GM12878 (cell line): ENCODE data around the gene POLE2. TPM values are rescaled to one million over a fixed set of nuclear protein-coding genes. Genes with fewer than 3 reads are reported as not detected.

Source experiments
- CHD4 ChIP-seq: fragments of 200-600 bp; sonication (generic); IDR thresholded peaks from 2 replicates; pipeline ENCODE4 v1.6.1; 2016; ENCODE audit warnings: mild to moderate bottlenecking
- CREM ChIP-seq: IDR thresholded peaks from 2 replicates; pipeline ENCODE4 v1.6.1; 2014; ENCODE audit warnings: antibody characterized with exemption, low read depth
- ETV6 ChIP-seq, 2 experiments: fragments of 450-650 bp in 1 of 2; IDR thresholded peaks in 1 of 2; conservative IDR thresholded peaks in 1 of 2; 2 replicates each; pipeline ENCODE4 v1.6.1; 2014; ENCODE audit warnings: antibody characterized with exemption in 1 of 2, borderline replicate concordance in 1 of 2, low read depth in 1 of 2, mild to moderate bottlenecking in 1 of 2, moderate library complexity in 1 of 2
- FOXK2 ChIP-seq: fragments of 450-650 bp; IDR thresholded peaks from 2 replicates; pipeline ENCODE4 v1.6.1; 2017; ENCODE audit warnings: mild to moderate bottlenecking, moderate library complexity
- HDGF ChIP-seq: fragments of 450-650 bp; IDR thresholded peaks from 2 replicates; pipeline ENCODE4 v1.6.1; 2016; ENCODE audit warnings: antibody characterized with exemption
- IRF4 ChIP-seq: IDR thresholded peaks from 2 replicates; pipeline ENCODE4 v1.6.1; 2011; ENCODE audit warnings: low read depth, low read length
- JUNB ChIP-seq: IDR thresholded peaks from 2 replicates; pipeline ENCODE4 v1.6.1; 2016; ENCODE audit warnings: antibody characterized with exemption, mild to moderate bottlenecking
- NR2F1 ChIP-seq: fragments of 450-650 bp; conservative IDR thresholded peaks from 2 replicates; pipeline ENCODE4 v1.6.1; 2017; ENCODE audit warnings: mild to moderate bottlenecking
- NRF1 ChIP-seq: conservative IDR thresholded peaks from 2 replicates; pipeline ENCODE4 v1.6.1; 2011; ENCODE audit warnings: mild to moderate bottlenecking, low read depth, low read length, improper control_type of control experiment
- PAX8 ChIP-seq: fragments of 450-650 bp; IDR thresholded peaks from 2 replicates; pipeline ENCODE4 v1.6.1; 2017; ENCODE audit warnings: mild to moderate bottlenecking, moderate library complexity
- POLR2AphosphoS5 ChIP-seq: IDR thresholded peaks from 2 replicates; pipeline ENCODE4 v1.6.1; 2011; ENCODE audit warnings: mild to moderate bottlenecking, low read length, inconsistent platforms
- RB1 ChIP-seq: fragments of 450-650 bp; formaldehyde crosslinking; IDR thresholded peaks from 2 replicates; pipeline ENCODE4 v1.6.1; 2017; ENCODE audit warnings: mild to moderate bottlenecking, borderline replicate concordance
- RBBP5 ChIP-seq: fragments of 200-600 bp; sonication (generic); conservative IDR thresholded peaks from 2 replicates; pipeline ENCODE4 v1.6.1; 2016
- TARDBP ChIP-seq: IDR thresholded peaks from 2 replicates; pipeline ENCODE4 v1.6.1; 2016; ENCODE audit warnings: borderline replicate concordance
- TCF3 ChIP-seq: IDR thresholded peaks from 2 replicates; pipeline ENCODE4 v1.6.1; 2012; ENCODE audit warnings: low read depth, mild to moderate bottlenecking, low read length, borderline replicate concordance; ENCODE audit not compliant: insufficient read depth
- polyA plus RNA-seq, 11 experiments: library from polyadenylated mRNA; depleted of rRNA in 4 of 11; unstranded in 6 of 11; stranded (reverse) in 5 of 11; fragments of >200 nt; fragmentation: Nextera tagmentation in 4 of 11; fragmentation: Illumina TruSeq in 1 of 11; extraction: Ambion mirVana in 4 of 11; extraction: Trizol in 1 of 11; gene quantifications; 1 replicate in 1 of 11; 2 replicates in 10 of 11; pipeline versions ENCODE4 v1.2.1 to v1.2.3, GENCODE V29; 2011 to 2016; ENCODE audit warnings: inconsistent platforms in 2 of 11, missing spikeins in 2 of 11, low read depth in 1 of 11
- total RNA-seq, 4 experiments: library from RNA; depleted of rRNA in 3 of 4; stranded (reverse); fragments of >200 nt in 3 of 4; fragmentation: Illumina TruSeq in 1 of 4; extraction: Trizol in 1 of 4; gene quantifications; 2 replicates each; pipeline versions ENCODE4 v1.2.1 to v1.2.3, GENCODE V29; 2013 to 2021
- TF ChIP-seq, protein P1 (sequence below): IDR thresholded peaks from 2 replicates; pipeline ENCODE4 v1.6.1; 2012; ENCODE audit warnings: improper control_type of control experiment, low read depth, low read length; ENCODE audit not compliant: insufficient replicate concordance
- TF ChIP-seq, protein P2 (sequence below): fragments of 450-650 bp; IDR thresholded peaks from 2 replicates; pipeline ENCODE4 v1.6.1; 2016; ENCODE audit warnings: mild to moderate bottlenecking, moderate library complexity, borderline replicate concordance
- TF ChIP-seq, protein P3 (sequence below): fragments of 450-650 bp; IDR thresholded peaks from 2 replicates; pipeline ENCODE4 v1.6.1; 2018; ENCODE audit warnings: borderline replicate concordance, mild to moderate bottlenecking; ENCODE audit not compliant: partially characterized antibody

The POLE2 gene
- total and polyA plus RNA-seq, 10 of the 15 experiments (the other 5 are each of a cell fraction or from before 2014, with no cell fraction given), result 22.0 to 45.6 (median 38.8) TPM

DNA sequence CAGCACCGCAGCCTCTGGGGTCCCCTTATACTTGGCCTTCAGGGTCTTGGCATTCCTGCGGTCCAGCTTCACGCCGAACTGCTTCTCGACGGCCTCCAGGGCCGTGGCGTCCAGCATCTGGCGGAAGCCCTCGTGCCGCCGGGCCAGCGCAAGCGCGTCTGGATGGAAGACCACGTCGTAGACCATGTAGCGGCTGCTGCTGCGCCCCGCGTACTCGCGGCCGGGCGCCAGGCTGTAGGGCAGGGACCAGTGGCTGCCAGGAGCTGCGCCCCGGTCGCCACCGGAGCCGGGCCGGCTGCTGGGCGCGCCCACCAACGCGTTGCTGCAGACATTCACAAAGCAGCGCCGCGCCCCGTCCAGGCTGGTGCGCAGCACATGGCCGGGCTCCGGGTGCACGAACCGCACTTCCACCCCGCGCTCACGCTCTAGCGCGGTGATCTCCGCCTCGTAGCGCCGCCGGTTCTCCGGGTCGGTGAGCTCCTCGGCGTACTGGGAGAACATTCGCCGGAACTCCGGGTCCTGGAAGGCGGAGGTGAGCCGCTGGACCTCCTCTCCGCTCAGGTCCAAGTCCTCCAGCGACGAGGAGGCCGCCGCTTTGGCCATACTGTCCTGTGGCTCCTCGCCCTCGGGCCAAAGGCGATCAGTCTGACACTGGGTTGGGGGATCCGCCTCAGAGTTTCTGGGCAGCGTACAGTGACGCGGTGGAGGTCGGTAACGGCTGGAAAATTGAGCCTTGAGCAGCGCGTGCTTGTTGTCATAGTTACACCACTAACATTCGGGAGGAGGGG, 53.3 kb downstream of the POLE2 start, which contains the start of gene DNAAF2 (continued):
- TF ChIP-seq, protein P1, sequence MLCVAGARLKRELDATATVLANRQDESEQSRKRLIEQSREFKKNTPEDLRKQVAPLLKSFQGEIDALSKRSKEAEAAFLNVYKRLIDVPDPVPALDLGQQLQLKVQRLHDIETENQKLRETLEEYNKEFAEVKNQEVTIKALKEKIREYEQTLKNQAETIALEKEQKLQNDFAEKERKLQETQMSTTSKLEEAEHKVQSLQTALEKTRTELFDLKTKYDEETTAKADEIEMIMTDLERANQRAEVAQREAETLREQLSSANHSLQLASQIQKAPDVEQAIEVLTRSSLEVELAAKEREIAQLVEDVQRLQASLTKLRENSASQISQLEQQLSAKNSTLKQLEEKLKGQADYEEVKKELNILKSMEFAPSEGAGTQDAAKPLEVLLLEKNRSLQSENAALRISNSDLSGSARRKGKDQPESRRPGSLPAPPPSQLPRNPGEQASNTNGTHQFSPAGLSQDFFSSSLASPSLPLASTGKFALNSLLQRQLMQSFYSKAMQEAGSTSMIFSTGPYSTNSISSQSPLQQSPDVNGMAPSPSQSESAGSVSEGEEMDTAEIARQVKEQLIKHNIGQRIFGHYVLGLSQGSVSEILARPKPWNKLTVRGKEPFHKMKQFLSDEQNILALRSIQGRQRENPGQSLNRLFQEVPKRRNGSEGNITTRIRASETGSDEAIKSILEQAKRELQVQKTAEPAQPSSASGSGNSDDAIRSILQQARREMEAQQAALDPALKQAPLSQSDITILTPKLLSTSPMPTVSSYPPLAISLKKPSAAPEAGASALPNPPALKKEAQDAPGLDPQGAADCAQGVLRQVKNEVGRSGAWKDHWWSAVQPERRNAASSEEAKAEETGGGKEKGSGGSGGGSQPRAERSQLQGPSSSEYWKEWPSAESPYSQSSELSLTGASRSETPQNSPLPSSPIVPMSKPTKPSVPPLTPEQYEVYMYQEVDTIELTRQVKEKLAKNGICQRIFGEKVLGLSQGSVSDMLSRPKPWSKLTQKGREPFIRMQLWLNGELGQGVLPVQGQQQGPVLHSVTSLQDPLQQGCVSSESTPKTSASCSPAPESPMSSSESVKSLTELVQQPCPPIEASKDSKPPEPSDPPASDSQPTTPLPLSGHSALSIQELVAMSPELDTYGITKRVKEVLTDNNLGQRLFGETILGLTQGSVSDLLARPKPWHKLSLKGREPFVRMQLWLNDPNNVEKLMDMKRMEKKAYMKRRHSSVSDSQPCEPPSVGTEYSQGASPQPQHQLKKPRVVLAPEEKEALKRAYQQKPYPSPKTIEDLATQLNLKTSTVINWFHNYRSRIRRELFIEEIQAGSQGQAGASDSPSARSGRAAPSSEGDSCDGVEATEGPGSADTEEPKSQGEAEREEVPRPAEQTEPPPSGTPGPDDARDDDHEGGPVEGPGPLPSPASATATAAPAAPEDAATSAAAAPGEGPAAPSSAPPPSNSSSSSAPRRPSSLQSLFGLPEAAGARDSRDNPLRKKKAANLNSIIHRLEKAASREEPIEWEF, result no peak
- no peak for TF ChIP-seq ETV6 (conservative IDR thresholded peaks at IDR 0.05 in 1 of 2, IDR thresholded peaks at IDR 0.05 in 1 of 2; ENCODE audit: borderline replicate concordance in 1 of 2, low read depth in 1 of 2)
- no peak for TF ChIP-seq JUNB
- TF ChIP-seq, protein P2, sequence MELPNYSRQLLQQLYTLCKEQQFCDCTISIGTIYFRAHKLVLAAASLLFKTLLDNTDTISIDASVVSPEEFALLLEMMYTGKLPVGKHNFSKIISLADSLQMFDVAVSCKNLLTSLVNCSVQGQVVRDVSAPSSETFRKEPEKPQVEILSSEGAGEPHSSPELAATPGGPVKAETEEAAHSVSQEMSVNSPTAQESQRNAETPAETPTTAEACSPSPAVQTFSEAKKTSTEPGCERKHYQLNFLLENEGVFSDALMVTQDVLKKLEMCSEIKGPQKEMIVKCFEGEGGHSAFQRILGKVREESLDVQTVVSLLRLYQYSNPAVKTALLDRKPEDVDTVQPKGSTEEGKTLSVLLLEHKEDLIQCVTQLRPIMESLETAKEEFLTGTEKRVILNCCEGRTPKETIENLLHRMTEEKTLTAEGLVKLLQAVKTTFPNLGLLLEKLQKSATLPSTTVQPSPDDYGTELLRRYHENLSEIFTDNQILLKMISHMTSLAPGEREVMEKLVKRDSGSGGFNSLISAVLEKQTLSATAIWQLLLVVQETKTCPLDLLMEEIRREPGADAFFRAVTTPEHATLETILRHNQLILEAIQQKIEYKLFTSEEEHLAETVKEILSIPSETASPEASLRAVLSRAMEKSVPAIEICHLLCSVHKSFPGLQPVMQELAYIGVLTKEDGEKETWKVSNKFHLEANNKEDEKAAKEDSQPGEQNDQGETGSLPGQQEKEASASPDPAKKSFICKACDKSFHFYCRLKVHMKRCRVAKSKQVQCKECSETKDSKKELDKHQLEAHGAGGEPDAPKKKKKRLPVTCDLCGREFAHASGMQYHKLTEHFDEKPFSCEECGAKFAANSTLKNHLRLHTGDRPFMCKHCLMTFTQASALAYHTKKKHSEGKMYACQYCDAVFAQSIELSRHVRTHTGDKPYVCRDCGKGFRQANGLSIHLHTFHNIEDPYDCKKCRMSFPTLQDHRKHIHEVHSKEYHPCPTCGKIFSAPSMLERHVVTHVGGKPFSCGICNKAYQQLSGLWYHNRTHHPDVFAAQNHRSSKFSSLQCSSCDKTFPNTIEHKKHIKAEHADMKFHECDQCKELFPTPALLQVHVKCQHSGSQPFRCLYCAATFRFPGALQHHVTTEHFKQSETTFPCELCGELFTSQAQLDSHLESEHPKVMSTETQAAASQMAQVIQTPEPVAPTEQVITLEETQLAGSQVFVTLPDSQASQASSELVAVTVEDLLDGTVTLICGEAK, result 0 out of 2 replicates have a peak, but pooled peaks have one; percentile 40
- TF ChIP-seq POLR2AphosphoS5, result no peak; the same call in none of the 2 replicates
- TF ChIP-seq NRF1, result no peak
- no peak for TF ChIP-seq TARDBP
- TF ChIP-seq HDGF, result peak; percentile 88
- TF ChIP-seq RB1, result no peak
- TF ChIP-seq NR2F1, result peak; percentile 10; the same call in 1 of the 2 replicates
- no peak for TF ChIP-seq IRF4
- TF ChIP-seq RBBP5, result no peak
- TF ChIP-seq FOXK2, result no peak
- TF ChIP-seq CHD4, result no peak
- TF ChIP-seq CREM, result peak; percentile 11; the same call in 1 of the 2 replicates
- TF ChIP-seq, protein P3, sequence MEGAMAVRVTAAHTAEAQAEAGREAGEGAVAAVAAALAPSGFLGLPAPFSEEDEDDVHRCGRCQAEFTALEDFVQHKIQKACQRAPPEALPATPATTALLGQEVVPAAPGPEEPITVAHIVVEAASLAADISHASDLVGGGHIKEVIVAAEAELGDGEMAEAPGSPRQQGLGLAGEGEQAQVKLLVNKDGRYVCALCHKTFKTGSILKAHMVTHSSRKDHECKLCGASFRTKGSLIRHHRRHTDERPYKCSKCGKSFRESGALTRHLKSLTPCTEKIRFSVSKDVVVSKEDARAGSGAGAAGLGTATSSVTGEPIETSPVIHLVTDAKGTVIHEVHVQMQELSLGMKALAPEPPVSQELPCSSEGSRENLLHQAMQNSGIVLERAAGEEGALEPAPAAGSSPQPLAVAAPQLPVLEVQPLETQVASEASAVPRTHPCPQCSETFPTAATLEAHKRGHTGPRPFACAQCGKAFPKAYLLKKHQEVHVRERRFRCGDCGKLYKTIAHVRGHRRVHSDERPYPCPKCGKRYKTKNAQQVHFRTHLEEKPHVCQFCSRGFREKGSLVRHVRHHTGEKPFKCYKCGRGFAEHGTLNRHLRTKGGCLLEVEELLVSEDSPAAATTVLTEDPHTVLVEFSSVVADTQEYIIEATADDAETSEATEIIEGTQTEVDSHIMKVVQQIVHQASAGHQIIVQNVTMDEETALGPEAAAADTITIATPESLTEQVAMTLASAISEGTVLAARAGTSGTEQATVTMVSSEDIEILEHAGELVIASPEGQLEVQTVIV, result no peak
- no peak for TF ChIP-seq TCF3
- TF ChIP-seq PAX8, result no peak
